Stimulated activated memory B cell treated with anti-CD40 and anti-IgM and Interleukin-4, amounts not matched to agents 10 μg/mL and 1 μg/mL and 100 μg/mL, for 72 hours (primary cell): ENCODE data around the gene OR8D2.

Experiments
- ATAC-seq: fragments of 150-1000 bp; cut with Tn5 transposase; 2 replicates; pipeline ENCODE4 v1.10.0; 2021
- H3K27ac Mint-ChIP-seq: one replicate; pipeline ENCODE4 v1.8.0; 2022; ENCODE audit warnings: mild to moderate bottlenecking, mixed read lengths
- H3K27me3 Mint-ChIP-seq: one replicate; pipeline ENCODE4 v1.8.0; 2022; ENCODE audit warnings: mixed read lengths
- H3K36me3 Mint-ChIP-seq: one replicate; pipeline ENCODE4 v1.8.0; 2022; ENCODE audit warnings: mixed read lengths
- H3K4me1 Mint-ChIP-seq: one replicate; pipeline ENCODE4 v1.8.0; 2022; ENCODE audit warnings: mixed read lengths
- H3K4me3 Mint-ChIP-seq: one replicate; pipeline ENCODE4 v1.8.0; 2022; ENCODE audit warnings: mild to moderate bottlenecking, moderate library complexity, mixed read lengths
- H3K9me3 Mint-ChIP-seq: one replicate; pipeline ENCODE4 v1.8.0; 2022; ENCODE audit warnings: mixed read lengths

OR8D2 gene, protein sequence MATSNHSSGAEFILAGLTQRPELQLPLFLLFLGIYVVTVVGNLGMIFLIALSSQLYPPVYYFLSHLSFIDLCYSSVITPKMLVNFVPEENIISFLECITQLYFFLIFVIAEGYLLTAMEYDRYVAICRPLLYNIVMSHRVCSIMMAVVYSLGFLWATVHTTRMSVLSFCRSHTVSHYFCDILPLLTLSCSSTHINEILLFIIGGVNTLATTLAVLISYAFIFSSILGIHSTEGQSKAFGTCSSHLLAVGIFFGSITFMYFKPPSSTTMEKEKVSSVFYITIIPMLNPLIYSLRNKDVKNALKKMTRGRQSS

DNA sequence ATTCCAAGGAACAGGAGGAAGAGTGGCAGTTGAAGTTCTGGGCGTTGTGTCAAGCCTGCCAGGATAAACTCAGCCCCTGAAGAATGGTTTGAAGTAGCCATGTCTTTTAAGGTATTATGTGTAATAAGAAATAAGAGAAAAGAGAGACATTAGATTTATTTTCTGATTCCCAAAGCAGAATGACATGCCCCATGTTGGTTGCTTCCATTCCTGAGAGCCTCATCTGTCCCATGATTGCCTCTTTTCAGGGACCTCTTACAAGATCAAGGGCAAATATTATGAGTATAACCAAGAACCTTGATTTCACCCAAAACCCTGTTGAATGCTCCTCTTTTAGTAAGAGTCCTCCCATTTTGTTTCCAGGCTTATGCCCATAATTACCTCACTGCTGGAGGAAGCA lies at the start of gene OR8D2:
Gene OR8D2, minus strand, starts transcription at position 101 of the 400 bp plus-strand sequence. Its CDS starts 0 bp downstream, at position 101.
- Mint-ChIP-seq H3K4me1 (peaks cover 11% of the 10 kb centered on the region), H3K36me3 (no peaks in the 10 kb centered on the region), H3K27ac (no peak within 1 kb of the TSS), H3K27me3 (peaks cover 9% of the 10 kb centered on the region), H3K4me3 (no peak within 1 kb of the TSS), H3K9me3 (peaks cover 2% of the 10 kb centered on the region)
- ATAC-seq = no peak

DNA sequence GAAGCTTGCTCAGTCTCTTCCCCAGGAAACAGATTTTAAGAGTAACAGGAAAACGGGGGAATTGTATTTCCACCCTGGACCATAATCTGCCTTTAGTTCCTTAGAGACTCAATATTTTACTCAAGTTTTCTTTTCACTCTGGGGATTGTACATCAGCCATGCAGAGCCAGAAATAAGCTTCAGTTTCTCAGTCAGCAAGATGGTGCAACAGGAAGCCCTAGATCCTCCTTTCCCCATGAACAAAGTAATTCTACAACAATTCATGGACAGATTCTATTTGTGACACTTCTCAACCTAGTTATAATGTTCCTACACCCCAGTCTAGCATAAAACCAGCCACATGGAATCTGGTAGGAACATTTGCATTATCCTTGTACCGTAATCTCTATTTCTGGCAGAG lies 39.6 kb upstream of the OR8D2 start:
- H3K4me1 Mint-ChIP-seq = no peaks in the 10 kb centered on the region
- no peak overlapping the region for H3K27ac Mint-ChIP-seq
- no peaks in the 10 kb centered on the region for H3K36me3 Mint-ChIP-seq
- H3K9me3 Mint-ChIP-seq = peaks cover 3% of the 10 kb centered on the region
- no peaks in the 10 kb centered on the region for H3K27me3 Mint-ChIP-seq
- no peak overlapping the region for H3K4me3 Mint-ChIP-seq
- ATAC-seq = no peak

DNA sequence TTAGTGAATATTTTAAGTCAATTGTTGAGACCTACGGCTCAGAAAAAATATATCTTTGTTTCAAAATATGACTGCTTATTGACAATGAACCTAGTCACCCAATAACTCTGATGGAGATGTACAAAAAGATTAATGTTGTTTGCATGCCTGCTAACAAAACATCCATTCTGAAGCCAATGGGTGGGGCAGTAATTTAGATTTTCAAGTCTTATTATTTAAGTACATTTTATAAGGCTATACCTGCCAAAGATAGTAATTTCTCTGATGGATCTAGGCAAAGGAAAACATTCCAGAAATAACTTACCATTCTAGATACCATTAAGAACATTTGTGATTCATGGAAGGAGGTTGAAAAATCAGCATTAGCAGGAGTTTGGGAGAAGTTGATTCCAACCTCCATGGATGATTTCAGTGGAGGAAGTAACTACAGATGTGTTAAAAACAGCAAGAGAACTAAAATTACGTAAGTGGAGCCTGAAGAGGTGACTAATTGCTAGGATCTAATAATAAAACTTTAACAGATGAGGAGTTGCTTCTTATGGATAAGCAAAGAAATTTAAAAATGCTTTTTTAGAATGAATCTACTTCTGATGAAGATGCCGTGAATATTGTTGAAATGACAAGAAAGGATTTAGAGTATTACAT lies 26.4 kb upstream of the OR8D2 start:
- no peaks in the 10 kb centered on the region for H3K4me1 Mint-ChIP-seq
- no peak overlapping the region for H3K27ac Mint-ChIP-seq
- peaks cover 10% of the 10 kb centered on the region for H3K27me3 Mint-ChIP-seq
- no peaks in the 10 kb centered on the region for H3K36me3 Mint-ChIP-seq
- ATAC-seq = no peak
- H3K9me3 Mint-ChIP-seq = peaks cover 7% of the 10 kb centered on the region
- no peak overlapping the region for H3K4me3 Mint-ChIP-seq

DNA sequence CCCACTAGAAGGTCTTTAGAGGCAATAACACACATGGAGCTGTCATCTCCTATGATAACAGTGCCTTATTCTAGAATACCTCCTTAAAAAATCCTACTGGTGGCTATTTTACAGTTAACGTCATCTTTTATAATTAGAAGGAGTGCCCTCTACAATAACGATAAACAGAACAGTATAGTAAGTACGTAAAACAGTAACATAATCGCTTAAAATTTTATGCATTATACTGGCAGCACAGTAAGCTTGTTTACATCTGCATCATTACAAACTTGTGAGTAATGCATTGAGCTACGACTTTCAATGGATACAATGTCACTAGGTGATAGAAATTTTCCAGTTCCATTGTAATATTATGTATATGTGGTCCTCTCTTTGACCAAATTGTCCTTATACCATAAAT lies 24.3 kb upstream of the OR8D2 start:
- Mint-ChIP-seq H3K4me1 (peaks cover 3% of the 10 kb centered on the region), H3K27me3 (peaks cover 10% of the 10 kb centered on the region), H3K27ac (no peak overlapping the region), H3K4me3 (no peak overlapping the region), H3K9me3 (peaks cover 4% of the 10 kb centered on the region), H3K36me3 (no peaks in the 10 kb centered on the region)
- ATAC-seq = no peak

DNA sequence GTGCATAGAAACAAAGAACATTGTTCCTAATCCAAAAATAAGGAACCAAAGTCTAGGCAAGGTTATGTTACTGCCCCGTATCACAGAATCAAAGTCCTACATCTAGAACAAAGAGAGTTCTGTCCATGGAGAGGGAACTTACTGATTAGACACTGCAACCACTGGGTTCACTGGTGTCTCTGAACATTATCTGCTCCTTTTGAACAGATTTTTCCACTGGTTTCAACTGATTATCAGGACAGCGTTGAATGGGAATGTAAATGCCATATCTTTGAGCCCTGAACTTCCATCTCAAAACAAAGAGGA lies 20.1 kb upstream of the OR8D2 start:
- no peak overlapping the region for H3K27ac Mint-ChIP-seq
- no peaks in the 10 kb centered on the region for H3K27me3 Mint-ChIP-seq
- H3K36me3 Mint-ChIP-seq = no peaks in the 10 kb centered on the region
- H3K9me3 Mint-ChIP-seq = no peaks in the 10 kb centered on the region
- ATAC-seq = no peak
- no peak overlapping the region for H3K4me3 Mint-ChIP-seq
- H3K4me1 Mint-ChIP-seq = peaks cover 8% of the 10 kb centered on the region

DNA sequence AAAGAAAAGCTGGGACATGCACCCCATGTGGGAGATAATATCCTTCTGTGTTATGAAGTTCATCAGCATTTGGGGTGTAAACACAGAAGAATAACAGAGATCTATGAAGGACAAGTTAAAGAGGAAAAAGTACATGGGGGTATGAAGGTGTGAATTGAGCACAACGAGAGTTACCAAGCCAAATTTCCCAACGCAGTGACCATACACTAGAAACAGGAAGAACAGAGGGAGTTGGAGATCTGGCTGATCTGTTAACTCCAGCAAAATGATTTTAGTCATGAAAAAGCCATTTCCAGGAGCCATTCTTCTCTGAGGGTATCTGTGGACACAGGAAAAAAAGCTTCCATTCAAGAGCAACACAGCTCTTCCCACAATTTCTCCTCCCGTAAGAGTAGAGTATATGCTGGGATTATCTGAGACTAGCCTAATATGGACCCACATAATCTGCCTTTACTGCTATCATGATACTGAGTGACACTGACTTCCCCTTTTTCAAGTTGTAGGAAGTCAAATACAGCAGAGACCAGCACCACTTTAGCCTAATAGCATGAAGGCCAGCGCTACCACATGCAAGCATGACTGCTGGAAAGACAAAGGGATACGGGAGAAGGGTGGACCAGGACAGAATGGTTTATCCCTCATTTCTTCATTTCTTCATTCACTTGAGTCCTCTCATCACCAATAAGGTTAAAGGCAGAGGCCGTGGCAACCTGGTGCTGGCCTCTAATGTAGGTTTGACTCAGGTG lies 19.6 kb upstream of the OR8D2 start:
- peaks cover 8% of the 10 kb centered on the region for H3K4me1 Mint-ChIP-seq
- no peaks in the 10 kb centered on the region for H3K36me3 Mint-ChIP-seq
- H3K27me3 Mint-ChIP-seq = no peaks in the 10 kb centered on the region
- no peak for ATAC-seq
- H3K27ac Mint-ChIP-seq = no peak overlapping the region
- H3K4me3 Mint-ChIP-seq = no peak overlapping the region
- H3K9me3 Mint-ChIP-seq = no peaks in the 10 kb centered on the region

DNA sequence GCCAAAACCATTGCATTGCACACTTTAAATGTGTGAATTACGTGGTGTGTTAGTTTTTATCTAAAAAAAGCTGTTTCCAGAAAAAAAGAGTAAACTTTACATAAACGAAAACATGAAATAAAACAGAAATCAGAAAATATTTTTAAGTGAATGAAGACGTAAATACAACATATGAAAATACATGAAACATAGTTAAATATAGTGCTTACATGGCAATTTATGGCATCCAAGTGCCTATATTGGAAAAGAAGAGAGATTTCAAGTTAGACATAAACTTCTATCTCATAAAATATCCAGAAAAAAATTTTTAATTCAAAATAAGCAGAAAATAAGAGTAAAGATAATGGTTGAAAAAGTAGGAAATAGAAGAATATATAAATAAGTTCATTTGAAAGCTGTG lies 11.9 kb upstream of the OR8D2 start:
- H3K27me3 Mint-ChIP-seq = no peaks in the 10 kb centered on the region
- no peak overlapping the region for H3K27ac Mint-ChIP-seq
- H3K4me1 Mint-ChIP-seq = peaks cover 21% of the 10 kb centered on the region
- H3K9me3 Mint-ChIP-seq = no peaks in the 10 kb centered on the region
- H3K36me3 Mint-ChIP-seq = no peaks in the 10 kb centered on the region
- no peak for ATAC-seq
- no peak overlapping the region for H3K4me3 Mint-ChIP-seq

DNA sequence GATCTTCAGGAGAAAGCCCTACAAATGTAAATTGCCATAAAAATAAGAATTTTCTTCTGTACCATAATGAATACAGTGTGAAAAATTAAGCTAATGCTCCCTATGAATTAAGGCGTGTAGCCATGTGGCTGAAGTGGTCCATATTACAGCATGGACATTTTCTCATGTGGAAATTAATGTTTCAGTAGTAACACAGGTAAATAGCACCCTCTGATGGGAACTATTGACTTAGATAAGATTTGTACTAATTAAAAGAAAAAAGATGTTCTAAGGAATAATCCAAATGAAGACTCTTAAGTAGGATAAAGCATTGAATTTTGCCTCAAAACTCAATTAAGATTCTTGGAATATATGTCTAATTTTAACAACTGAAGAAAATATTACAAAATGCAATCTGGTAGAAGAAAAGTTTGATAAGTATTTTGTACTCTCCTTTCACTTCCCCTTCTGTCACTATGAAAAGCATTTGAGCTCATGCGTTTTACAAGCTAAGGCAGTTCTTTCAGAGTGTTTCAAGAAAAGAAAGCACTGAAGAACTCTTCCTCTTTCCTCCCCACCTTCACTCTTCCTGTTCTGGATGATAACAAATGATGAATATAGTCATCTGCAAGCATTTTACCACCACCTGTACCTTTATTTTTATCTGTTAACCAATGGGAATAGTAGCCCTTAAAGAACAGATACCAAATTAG lies 9.9 kb upstream of the OR8D2 start:
- Mint-ChIP-seq H3K4me1 (peaks cover 30% of the 10 kb centered on the region), H3K27ac (peak overlapping the region; percentile 4), H3K9me3 (no peaks in the 10 kb centered on the region), H3K27me3 (no peaks in the 10 kb centered on the region), H3K36me3 (no peaks in the 10 kb centered on the region), H3K4me3 (peak overlapping the region; percentile 6)
- ATAC-seq = peak; percentile 85

DNA sequence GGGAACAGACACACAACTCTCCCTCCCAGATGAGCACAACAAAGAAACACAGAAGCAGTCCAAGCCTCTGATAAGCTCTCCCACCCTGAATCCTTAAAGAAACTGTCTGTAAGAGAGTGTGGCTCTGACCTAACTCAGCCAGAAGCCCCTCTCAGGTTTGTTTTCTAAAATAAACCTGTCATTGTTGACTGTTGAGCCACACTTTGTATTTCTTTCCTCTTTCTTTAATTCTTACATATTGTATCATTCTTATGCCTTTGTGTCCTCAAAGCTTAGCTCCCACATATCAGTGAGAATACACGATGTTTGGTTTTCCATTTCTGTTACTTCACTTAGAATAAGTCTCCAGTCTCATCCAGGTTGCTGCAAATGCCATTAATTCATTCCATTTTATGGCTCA lies 7.8 kb upstream of the OR8D2 start:
- H3K4me1 Mint-ChIP-seq = peaks cover 39% of the 10 kb centered on the region
- no peaks in the 10 kb centered on the region for H3K36me3 Mint-ChIP-seq
- no peak for ATAC-seq
- no peaks in the 10 kb centered on the region for H3K27me3 Mint-ChIP-seq
- H3K4me3 Mint-ChIP-seq = no peak overlapping the region
- no peaks in the 10 kb centered on the region for H3K9me3 Mint-ChIP-seq
- no peak overlapping the region for H3K27ac Mint-ChIP-seq

DNA sequence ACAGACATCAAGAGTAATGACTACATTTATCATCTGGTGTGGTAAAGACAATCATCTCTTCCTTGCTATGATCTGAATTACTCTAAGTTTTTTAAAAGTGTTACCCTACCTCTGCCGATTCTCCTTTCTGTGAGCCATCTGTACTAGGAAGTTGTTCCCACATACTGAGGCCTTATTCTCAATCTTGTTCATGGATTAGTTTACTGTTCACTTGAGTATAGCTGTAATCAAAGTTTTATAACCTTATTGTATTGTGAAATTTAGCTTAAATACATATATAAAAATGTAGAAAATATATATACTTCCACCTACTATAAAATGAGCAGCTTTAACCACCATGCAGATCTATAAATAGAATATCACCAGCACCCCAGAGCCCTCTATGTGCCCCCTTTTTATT lies 2.4 kb upstream of the OR8D2 start:
- Mint-ChIP-seq H3K9me3 (peaks cover 2% of the 10 kb centered on the region), H3K27ac (no peak overlapping the region)
- no peak for ATAC-seq

DNA sequence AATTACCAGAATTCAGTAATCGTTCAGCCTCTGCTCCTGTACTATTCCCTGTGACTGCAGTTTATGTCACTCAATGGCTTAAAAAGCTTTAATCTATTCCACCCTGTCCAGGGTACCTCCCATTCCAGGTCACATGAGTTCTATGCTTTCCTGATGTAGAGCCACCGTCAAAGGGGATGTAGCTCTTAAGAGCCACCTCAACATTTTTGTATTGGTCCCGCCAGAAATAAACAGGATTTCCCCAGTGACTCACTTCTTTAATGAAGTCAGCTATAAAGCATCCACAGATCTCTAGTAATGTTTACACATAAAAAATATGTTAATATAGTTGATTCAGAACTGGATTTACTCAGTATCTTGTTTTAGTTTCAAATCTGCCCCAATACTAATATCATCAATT lies 4.9 kb downstream of the OR8D2 start:
- no peak for ATAC-seq
- Mint-ChIP-seq H3K4me3 (no peak overlapping the region), H3K27me3 (peaks cover 9% of the 10 kb centered on the region), H3K36me3 (no peaks in the 10 kb centered on the region), H3K9me3 (no peaks in the 10 kb centered on the region), H3K4me1 (no peaks in the 10 kb centered on the region), H3K27ac (no peak overlapping the region)

More for the DNA sequence above, 2.4 kb upstream of the OR8D2 start:
- Mint-ChIP-seq H3K4me3 (no peak overlapping the region), H3K27me3 (no peaks in the 10 kb centered on the region), H3K4me1 (peaks cover 18% of the 10 kb centered on the region), H3K36me3 (no peaks in the 10 kb centered on the region)

DNA sequence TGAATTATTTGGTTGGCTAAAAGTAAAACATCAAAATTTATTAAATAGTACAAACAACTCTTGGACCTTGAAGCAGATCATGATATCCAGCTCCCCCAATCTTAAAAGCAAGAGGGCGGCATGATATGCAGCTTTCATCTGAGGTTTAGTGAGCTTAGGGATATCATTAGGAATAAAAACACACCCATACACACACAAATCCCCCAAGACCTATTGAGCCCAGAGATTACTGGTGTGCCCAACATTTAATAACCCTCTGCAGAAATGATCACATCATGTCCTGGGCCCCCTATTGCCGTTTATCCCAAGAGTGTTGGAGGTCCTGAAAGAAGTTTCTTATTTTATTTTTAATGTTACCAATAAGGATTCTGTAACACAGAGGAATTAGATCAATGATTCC lies 6.1 kb downstream of the OR8D2 start, which contains the start of gene OR8D1:
Gene OR8D1, minus strand, starts transcription at position 101 of the 400 bp plus-strand sequence. CDS start 3,183 bp downstream, outside the sequence.
- ATAC-seq = no peak
- no peak within 1 kb of the TSS for H3K4me3 Mint-ChIP-seq

DNA sequence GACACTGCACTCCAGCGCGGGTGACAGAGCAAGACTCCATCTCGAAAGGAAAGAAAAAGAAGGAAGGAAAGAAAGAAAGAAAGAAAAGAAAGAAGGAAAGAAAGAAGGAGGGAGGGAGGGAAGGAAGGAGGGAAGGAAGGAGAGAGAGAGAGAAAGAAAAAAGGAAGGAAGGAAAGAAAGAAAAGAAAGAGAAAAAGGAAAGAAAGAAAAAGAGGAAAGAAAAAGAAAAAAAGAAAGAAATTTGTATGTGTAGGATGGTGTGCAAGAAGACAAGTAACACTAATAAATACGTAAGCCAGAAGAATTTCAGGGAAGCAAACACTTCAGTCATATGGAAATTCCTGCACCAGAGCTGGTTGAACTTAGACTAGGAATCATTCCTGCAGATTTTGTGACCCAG lies 6.9 kb downstream of the OR8D2 start:
- no peaks in the 10 kb centered on the region for H3K9me3 Mint-ChIP-seq
- no peaks in the 10 kb centered on the region for H3K36me3 Mint-ChIP-seq
- no peak for ATAC-seq
- H3K4me1 Mint-ChIP-seq = no peaks in the 10 kb centered on the region
- peaks cover 9% of the 10 kb centered on the region for H3K27me3 Mint-ChIP-seq
- no peak overlapping the region for H3K4me3 Mint-ChIP-seq
- no peak overlapping the region for H3K27ac Mint-ChIP-seq

More for the DNA sequence above, 6.1 kb downstream of the OR8D2 start, which contains the start of gene OR8D1:
- H3K27ac Mint-ChIP-seq = no peak within 1 kb of the TSS
- no peaks in the 10 kb centered on the region for H3K4me1 Mint-ChIP-seq
- no peaks in the 10 kb centered on the region for H3K36me3 Mint-ChIP-seq
- H3K9me3 Mint-ChIP-seq = no peaks in the 10 kb centered on the region
- H3K27me3 Mint-ChIP-seq = peaks cover 9% of the 10 kb centered on the region

DNA sequence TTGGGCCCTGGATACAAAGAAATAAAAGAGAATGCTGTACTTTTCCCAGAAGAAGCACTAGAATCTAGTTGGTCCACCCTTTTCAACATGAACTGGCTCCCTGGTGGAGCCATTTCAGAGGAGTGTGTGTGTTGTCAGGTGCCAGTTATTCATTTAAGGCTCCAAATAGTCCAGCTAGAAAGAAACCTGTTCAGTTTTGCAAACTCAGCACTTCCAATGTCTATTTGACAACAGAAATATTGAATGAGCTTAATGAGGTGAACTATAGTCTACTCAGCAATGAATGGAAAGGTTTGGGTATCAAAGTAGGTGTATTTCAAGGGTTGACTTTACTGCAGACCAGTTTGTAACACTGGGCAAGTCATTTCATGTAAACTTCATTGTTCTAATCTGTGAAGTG lies 8.3 kb downstream of the OR8D2 start:
- ATAC-seq = no peak
- H3K27me3 Mint-ChIP-seq = peaks cover 8% of the 10 kb centered on the region
- no peaks in the 10 kb centered on the region for H3K4me1 Mint-ChIP-seq
- no peak overlapping the region for H3K27ac Mint-ChIP-seq
- no peaks in the 10 kb centered on the region for H3K36me3 Mint-ChIP-seq
- no peaks in the 10 kb centered on the region for H3K9me3 Mint-ChIP-seq
- H3K4me3 Mint-ChIP-seq = no peak overlapping the region

DNA sequence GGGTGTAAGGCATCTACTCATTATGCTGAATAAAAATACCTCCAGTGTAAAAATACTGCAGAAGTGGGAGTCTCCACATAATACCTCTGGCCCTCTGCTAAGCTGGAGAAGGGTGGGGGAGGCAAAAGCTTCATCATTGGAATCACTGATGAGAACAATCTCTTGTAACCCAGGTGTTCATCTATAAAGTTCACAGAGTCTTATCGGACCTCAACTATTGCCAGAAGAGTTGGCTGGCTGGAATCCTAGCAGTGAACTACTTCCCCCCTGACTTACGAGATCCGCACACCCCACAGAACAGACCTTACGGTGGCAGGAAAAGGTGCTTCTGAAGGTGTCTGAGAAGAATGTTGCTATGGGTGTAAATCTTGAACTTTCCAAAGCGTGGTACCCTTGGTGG lies 8.7 kb downstream of the OR8D2 start:
- peaks cover 8% of the 10 kb centered on the region for H3K27me3 Mint-ChIP-seq
- H3K9me3 Mint-ChIP-seq = no peaks in the 10 kb centered on the region
- no peaks in the 10 kb centered on the region for H3K4me1 Mint-ChIP-seq
- H3K36me3 Mint-ChIP-seq = no peaks in the 10 kb centered on the region
- no peak overlapping the region for H3K4me3 Mint-ChIP-seq
- H3K27ac Mint-ChIP-seq = no peak overlapping the region
- no peak for ATAC-seq
